HepG2 (cell line): ENCODE data around the gene PLEKHG4. TPM values are rescaled to one million over a fixed set of nuclear protein-coding genes. Genes with fewer than 3 reads are reported as not detected.

Experiments
- CHCHD3 ChIP-seq: sonication (generic); formaldehyde crosslinking; IDR thresholded peaks from 2 replicates; pipeline ENCODE4 v1.8.0; 2022; ENCODE audit warnings: mild to moderate bottlenecking, missing genetic modification reagents, moderate library complexity
- GABPB1 ChIP-seq: IDR thresholded peaks from 2 replicates; pipeline ENCODE4 v1.6.1; 2016; ENCODE audit warnings: mild to moderate bottlenecking, missing genetic modification reagents, moderate library complexity, missing compliant biosample characterization
- HOXD1 ChIP-seq: sonication (generic); formaldehyde crosslinking; IDR thresholded peaks from 2 replicates; pipeline ENCODE4 v1.5.0; 2020; ENCODE audit warnings: missing genetic modification reagents
- MTA1 ChIP-seq: sonication (generic); formaldehyde crosslinking; IDR thresholded peaks from 2 replicates; pipeline ENCODE4 v1.4.0; 2020; ENCODE audit warnings: missing genetic modification reagents, mild to moderate bottlenecking, borderline replicate concordance
- MXI1 ChIP-seq: IDR thresholded peaks from 3 replicates; pipeline ENCODE4 v1.6.1; 2012; ENCODE audit warnings: low read depth, low read length, inconsistent platforms, borderline replicate concordance
- RAD21 ChIP-seq: fragments of 450-650 bp; formaldehyde crosslinking; IDR thresholded peaks from 2 replicates; pipeline ENCODE4 v1.5.0; 2020; ENCODE audit warnings: mild to moderate bottlenecking
- RARA ChIP-seq: IDR thresholded peaks from 2 replicates; pipeline ENCODE4 v1.6.1; 2016; ENCODE audit warnings: missing genetic modification reagents, missing compliant biosample characterization
- TEAD3 ChIP-seq: optimal IDR thresholded peaks from 2 replicates; pipeline ENCODE3; 2016; ENCODE audit warnings: borderline replicate concordance
- ZFP36 ChIP-seq: fragments of 150-350 bp; IDR thresholded peaks from 2 replicates; pipeline ENCODE4 v1.6.1; 2018; ENCODE audit warnings: borderline replicate concordance, low read length, low read depth; ENCODE audit not compliant: partially characterized antibody
- ZFP36L1 ChIP-seq: sonication (generic); formaldehyde crosslinking; IDR thresholded peaks from 2 replicates; pipeline ENCODE4 v1.8.0; 2022; ENCODE audit warnings: mild to moderate bottlenecking, missing genetic modification reagents, moderate library complexity
- ZFP90 ChIP-seq: sonication (generic); formaldehyde crosslinking; IDR thresholded peaks from 2 replicates; pipeline ENCODE4 v1.8.0; 2022; ENCODE audit warnings: missing genetic modification reagents, mild to moderate bottlenecking, inconsistent platforms, borderline replicate concordance
- ZNF10 ChIP-seq: sonication (generic); formaldehyde crosslinking; IDR thresholded peaks from 2 replicates; pipeline ENCODE4 v1.4.0; 2020; ENCODE audit warnings: mild to moderate bottlenecking, low read depth, missing genetic modification reagents, borderline replicate concordance
- ZNF235 ChIP-seq: sonication (generic); formaldehyde crosslinking; IDR thresholded peaks from 2 replicates; pipeline ENCODE4 v1.8.1; 2023; ENCODE audit warnings: mild to moderate bottlenecking, missing genetic modification reagents, borderline replicate concordance
- ZNF331 ChIP-seq: sonication (generic); formaldehyde crosslinking; IDR thresholded peaks from 2 replicates; pipeline ENCODE4 v1.4.0; 2020; ENCODE audit warnings: missing genetic modification reagents
- ZNF354B ChIP-seq: sonication (generic); formaldehyde crosslinking; IDR thresholded peaks from 2 replicates; pipeline ENCODE4 v1.8.0; 2022; ENCODE audit warnings: mild to moderate bottlenecking, missing genetic modification reagents
- ZNF446 ChIP-seq: sonication (generic); formaldehyde crosslinking; IDR thresholded peaks from 2 replicates; pipeline ENCODE4 v1.5.0; 2020; ENCODE audit warnings: mild to moderate bottlenecking, missing genetic modification reagents
- ZNF550 ChIP-seq: sonication (generic); formaldehyde crosslinking; IDR thresholded peaks from 2 replicates; pipeline ENCODE4 v1.4.0; 2020; ENCODE audit warnings: mild to moderate bottlenecking, missing genetic modification reagents, borderline replicate concordance
- ZNF564 ChIP-seq: sonication (generic); formaldehyde crosslinking; IDR thresholded peaks from 2 replicates; pipeline ENCODE4 v1.8.1; 2023; ENCODE audit warnings: mild to moderate bottlenecking, missing genetic modification reagents
- ZNF773 ChIP-seq: sonication (generic); formaldehyde crosslinking; IDR thresholded peaks from 2 replicates; pipeline ENCODE4 v1.4.0; 2020; ENCODE audit warnings: missing genetic modification reagents, borderline replicate concordance
- ZNF782 ChIP-seq: sonication (generic); formaldehyde crosslinking; IDR thresholded peaks from 2 replicates; pipeline ENCODE4 v1.4.0; 2020; ENCODE audit warnings: missing genetic modification reagents, mild to moderate bottlenecking, borderline replicate concordance
- ZNF883 ChIP-seq: sonication (generic); formaldehyde crosslinking; IDR thresholded peaks from 2 replicates; pipeline ENCODE4 v1.5.1; 2020; ENCODE audit warnings: mild to moderate bottlenecking, missing genetic modification reagents; ENCODE audit errors: not compliant biosample characterization
- polyA plus RNA-seq, 8 experiments: library from polyadenylated mRNA; depleted of rRNA in 3 of 8; stranded (reverse) in 7 of 8; unstranded in 1 of 8; fragments of >200 nt; fragmentation: Illumina TruSeq in 4 of 8; extraction: Trizol in 4 of 8; gene quantifications; 2 replicates each; pipeline versions ENCODE4 v1.2.1 to v1.2.3, GENCODE V29; 2011 to 2016; ENCODE audit warnings: low read depth in 4 of 8, missing spikeins in 1 of 8, mixed read lengths in 1 of 8; ENCODE audit not compliant: insufficient read depth in 1 of 8
- total RNA-seq, 5 experiments: library from RNA; depleted of rRNA; stranded (reverse); fragments of >200 nt; fragmentation: Illumina TruSeq; extraction: Trizol; gene quantifications; 2 replicates each; pipeline ENCODE4 v1.2.3, GENCODE V29; 2016; ENCODE audit warnings: low read depth in 1 of 5
- TF ChIP-seq, protein P1 (sequence below): sonication (generic); formaldehyde crosslinking; IDR thresholded peaks from 2 replicates; pipeline ENCODE4 v1.5.0; 2020; ENCODE audit warnings: mild to moderate bottlenecking, missing genetic modification reagents, moderate library complexity
- TF ChIP-seq, protein P2 (sequence below), 2 experiments: sonication (generic) in 1 of 2; formaldehyde crosslinking in 1 of 2; IDR thresholded peaks; 2 replicates each; pipeline versions ENCODE4 v1.4.0 to v1.6.1; 2016 to 2020; ENCODE audit warnings: borderline replicate concordance in 1 of 2, low read depth in 1 of 2, mild to moderate bottlenecking in 1 of 2, missing genetic modification reagents in 1 of 2

Gene PLEKHG4
- total and polyA plus RNA-seq, 2 of the 13 experiments (the other 11 are each of a cell fraction or from before 2014, with no cell fraction given): 7.1 to 13.6 TPM

- TF ChIP-seq RAD21 (peak; percentile 61), HOXD1 (CRISPR knock-in tag) (0 out of 2 replicates have a peak, but pooled peaks have one; percentile 21), GABPB1 (0 out of 2 replicates have a peak, but pooled peaks have one; percentile 3), ZNF446 (no peak), CHCHD3 (CRISPR knock-in tag) (no peak), ZNF331 (CRISPR knock-in tag) (no peak), ZNF782 (peak; percentile 54; the same call in 1 of the 2 replicates), ZFP90 (CRISPR knock-in tag) (0 out of 2 replicates have a peak, but pooled peaks have one; percentile 44), ZNF564 (CRISPR knock-in tag) (0 out of 2 replicates have a peak, but pooled peaks have one; percentile 6), ZNF354B (CRISPR knock-in tag) (0 out of 2 replicates have a peak, but pooled peaks have one; percentile 43), ZNF883 (peak; percentile 19), MXI1 (0 out of 3 replicates have a peak, but pooled peaks have one; percentile 19), ZFP36 (no peak), ZNF235 (CRISPR knock-in tag) (no peak), RARA (CRISPR knock-in tag) (peak; percentile 60; the same call in 1 of the 2 replicates), ZNF550 (CRISPR knock-in tag) (no peak), TEAD3 (CRISPR knock-in tag) (no peak), ZFP36L1 (CRISPR knock-in tag) (no peak), ZNF773 (CRISPR knock-in tag) (0 out of 2 replicates have a peak, but pooled peaks have one; percentile 23), MTA1 (CRISPR knock-in tag) (peak; percentile 86; the same call in 1 of the 2 replicates), ZNF10 (CRISPR knock-in tag) (no peak)
- TF ChIP-seq, protein P1, sequence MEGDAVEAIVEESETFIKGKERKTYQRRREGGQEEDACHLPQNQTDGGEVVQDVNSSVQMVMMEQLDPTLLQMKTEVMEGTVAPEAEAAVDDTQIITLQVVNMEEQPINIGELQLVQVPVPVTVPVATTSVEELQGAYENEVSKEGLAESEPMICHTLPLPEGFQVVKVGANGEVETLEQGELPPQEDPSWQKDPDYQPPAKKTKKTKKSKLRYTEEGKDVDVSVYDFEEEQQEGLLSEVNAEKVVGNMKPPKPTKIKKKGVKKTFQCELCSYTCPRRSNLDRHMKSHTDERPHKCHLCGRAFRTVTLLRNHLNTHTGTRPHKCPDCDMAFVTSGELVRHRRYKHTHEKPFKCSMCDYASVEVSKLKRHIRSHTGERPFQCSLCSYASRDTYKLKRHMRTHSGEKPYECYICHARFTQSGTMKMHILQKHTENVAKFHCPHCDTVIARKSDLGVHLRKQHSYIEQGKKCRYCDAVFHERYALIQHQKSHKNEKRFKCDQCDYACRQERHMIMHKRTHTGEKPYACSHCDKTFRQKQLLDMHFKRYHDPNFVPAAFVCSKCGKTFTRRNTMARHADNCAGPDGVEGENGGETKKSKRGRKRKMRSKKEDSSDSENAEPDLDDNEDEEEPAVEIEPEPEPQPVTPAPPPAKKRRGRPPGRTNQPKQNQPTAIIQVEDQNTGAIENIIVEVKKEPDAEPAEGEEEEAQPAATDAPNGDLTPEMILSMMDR (CRISPR knock-in tag): peak; percentile 90
- TF ChIP-seq, protein P2, sequence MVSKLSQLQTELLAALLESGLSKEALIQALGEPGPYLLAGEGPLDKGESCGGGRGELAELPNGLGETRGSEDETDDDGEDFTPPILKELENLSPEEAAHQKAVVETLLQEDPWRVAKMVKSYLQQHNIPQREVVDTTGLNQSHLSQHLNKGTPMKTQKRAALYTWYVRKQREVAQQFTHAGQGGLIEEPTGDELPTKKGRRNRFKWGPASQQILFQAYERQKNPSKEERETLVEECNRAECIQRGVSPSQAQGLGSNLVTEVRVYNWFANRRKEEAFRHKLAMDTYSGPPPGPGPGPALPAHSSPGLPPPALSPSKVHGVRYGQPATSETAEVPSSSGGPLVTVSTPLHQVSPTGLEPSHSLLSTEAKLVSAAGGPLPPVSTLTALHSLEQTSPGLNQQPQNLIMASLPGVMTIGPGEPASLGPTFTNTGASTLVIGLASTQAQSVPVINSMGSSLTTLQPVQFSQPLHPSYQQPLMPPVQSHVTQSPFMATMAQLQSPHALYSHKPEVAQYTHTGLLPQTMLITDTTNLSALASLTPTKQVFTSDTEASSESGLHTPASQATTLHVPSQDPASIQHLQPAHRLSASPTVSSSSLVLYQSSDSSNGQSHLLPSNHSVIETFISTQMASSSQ (IDR thresholded peaks at IDR 0.05; ENCODE audit: low read depth): no peak
- TF ChIP-seq, protein P2 (CRISPR knock-in tag; IDR thresholded peaks at IDR 0.05; ENCODE audit: borderline replicate concordance): 0 out of 2 replicates have a peak, but pooled peaks have one; percentile 31
Observed at GRCh38 chr16:67284699-67285646, 5.6 kb downstream of the PLEKHG4 start (continued).
